Measurements from ENCODE around the gene TRIM46.

GRCh38 chr1:155175927-155176371, 2.3 kb downstream of the TRIM46 start:
- TF ChIP-seq POLR2AphosphoS5 (IDR thresholded peaks at IDR 0.05; ENCODE audit: low read depth, low read length) (no peak), TAF1 (IDR thresholded peaks at IDR 0.05; ENCODE audit: low read depth, low read length) (no peak)

Measured in GM12891 (cell line).